IMR-90 (cell line): ENCODE data around the gene MKNK2. TPM values are rescaled to one million over a fixed set of nuclear protein-coding genes. Genes with fewer than 3 reads are reported as not detected.
A peak's percentile ranks its signal among the peaks of the same experiment; 100 is the strongest.

ENCODE experiments used
- ATAC-seq: fragments of 200-7000 bp; cut with Tn5 transposase; 2 replicates; pipeline ENCODE4 v1.9.1; 2020; ENCODE audit warnings: low read depth, mild to moderate bottlenecking, moderate library complexity
- BruUV-seq: library from RNA; stranded (reverse); fragments of 400-500 nt; replicated peaks from 2 replicates; lab custom pipeline; 2021; lab: Mats Ljungman, UMichigan
- CTCF ChIA-PET: fragments of 300-600 bp; formaldehyde crosslinking; extraction: SDS; loops from one replicate; lab custom pipeline; 2021; ENCODE audit warnings: antibody characterized with exemption; lab: Yijun Ruan, JAX
- POLR2A ChIA-PET: fragments of 300-600 bp; sonication (Branson Sonifier 250); formaldehyde crosslinking; loops from one replicate; lab custom pipeline; 2022; ENCODE audit warnings: antibody characterized with exemption; ENCODE audit not compliant: unreplicated experiment; lab: Charles Lee
- DNase-seq: peaks from one replicate; pipeline ENCODE4 v3.0.0; 2013
- H2AFZ ChIP-seq: replicated peaks from 2 replicates; pipeline ENCODE3; 2013; ENCODE audit warnings: low read length, mild to moderate bottlenecking; ENCODE audit not compliant: poor library complexity
- H2AK5ac ChIP-seq: 2 replicates; pipeline ENCODE4 v1.6.1; 2013; ENCODE audit warnings: low read depth, low read length, inconsistent platforms
- H2AK9ac ChIP-seq: replicated peaks from 2 replicates; pipeline ENCODE3; 2013; ENCODE audit warnings: mild to moderate bottlenecking, low read depth, low read length, moderate library complexity; ENCODE audit not compliant: poor library complexity
- H2BK120ac ChIP-seq: 2 replicates; pipeline ENCODE4 v1.6.1; 2013; ENCODE audit warnings: low read depth, low read length, inconsistent platforms
- H2BK15ac ChIP-seq: 3 replicates; pipeline ENCODE4 v1.6.1; 2013; ENCODE audit warnings: low read depth, low read length, inconsistent platforms
- H2BK20ac ChIP-seq: 2 replicates; pipeline ENCODE4 v1.6.1; 2013; ENCODE audit warnings: low read depth, mild to moderate bottlenecking, inconsistent platforms, low read length, moderate library complexity
- H2BK5ac ChIP-seq: 2 replicates; pipeline ENCODE4 v1.6.1; 2013; ENCODE audit warnings: mild to moderate bottlenecking, low read depth, low read length, inconsistent platforms; ENCODE audit not compliant: poor library complexity, severe bottlenecking
- H3K14ac ChIP-seq: replicated peaks from 2 replicates; pipeline ENCODE4 v1.6.1; 2013; ENCODE audit warnings: low read depth, low read length, inconsistent platforms
- H3K18ac ChIP-seq: 2 replicates; pipeline ENCODE4 v1.6.1; 2013; ENCODE audit warnings: low read depth, low read length, control low read depth
- H3K23ac ChIP-seq: 2 replicates; pipeline ENCODE4 v1.6.1; 2013; ENCODE audit warnings: low read depth, low read length, inconsistent platforms
- H3K27ac ChIP-seq: 2 replicates; pipeline ENCODE4 v1.5.1; 2013; ENCODE audit warnings: mild to moderate bottlenecking, control low read depth, low read length; ENCODE audit not compliant: insufficient read depth
- H3K27me3 ChIP-seq: 2 replicates; pipeline ENCODE4 v1.6.1; 2013; ENCODE audit warnings: low read length; ENCODE audit not compliant: control insufficient read depth, insufficient read depth
- H3K36me3 ChIP-seq: 2 replicates; pipeline ENCODE4 v1.6.1; 2013; ENCODE audit warnings: low read length, mixed read lengths; ENCODE audit not compliant: control insufficient read depth, insufficient read depth
- H3K4ac ChIP-seq: 2 replicates; pipeline ENCODE4 v1.6.1; 2013; ENCODE audit warnings: low read depth, low read length, inconsistent platforms
- H3K4me1 ChIP-seq: 2 replicates; pipeline ENCODE4 v1.6.1; 2013; ENCODE audit warnings: low read length, mixed read lengths; ENCODE audit not compliant: control insufficient read depth, insufficient read depth
- H3K4me2 ChIP-seq: 2 replicates; pipeline ENCODE4 v1.6.1; 2013; ENCODE audit warnings: low read depth, mild to moderate bottlenecking, control low read depth, low read length, moderate library complexity
- H3K4me3 ChIP-seq: 2 replicates; pipeline ENCODE4 v1.5.1; 2013; ENCODE audit warnings: low read depth, mild to moderate bottlenecking, control low read depth, low read length, moderate library complexity; ENCODE audit not compliant: insufficient read depth
- H3K56ac ChIP-seq: 2 replicates; pipeline ENCODE4 v1.6.1; 2013; ENCODE audit warnings: low read length, inconsistent platforms; ENCODE audit not compliant: insufficient read depth; ENCODE audit errors: extremely low read depth
- H3K79me1 ChIP-seq, 2 experiments: 2 replicates each; pipeline ENCODE4 v1.6.1; 2013; ENCODE audit warnings: low read length in 2 of 2, inconsistent platforms in 1 of 2, low read depth in 1 of 2
- H3K9ac ChIP-seq: 2 replicates; pipeline ENCODE4 v1.6.1; 2013; ENCODE audit warnings: low read depth, low read length, control low read depth
- H3K9me1 ChIP-seq: 2 replicates; pipeline ENCODE4 v1.6.1; 2013; ENCODE audit warnings: low read length, inconsistent platforms; ENCODE audit not compliant: insufficient read depth
- H3K9me3 ChIP-seq: 2 replicates; pipeline ENCODE4 v1.6.1; 2013; ENCODE audit warnings: low read length; ENCODE audit not compliant: control insufficient read depth, insufficient read depth
- H4K20me1 ChIP-seq: 2 replicates; pipeline ENCODE4 v1.6.1; 2013; ENCODE audit warnings: low read length, inconsistent platforms; ENCODE audit not compliant: insufficient read depth
- H4K5ac ChIP-seq: 2 replicates; pipeline ENCODE4 v1.6.1; 2013; ENCODE audit warnings: mild to moderate bottlenecking, low read depth, low read length, control low read depth
- H4K8ac ChIP-seq, 2 experiments: 2 replicates each; pipeline ENCODE4 v1.6.1; 2013; ENCODE audit warnings: low read depth in 2 of 2, low read length in 2 of 2, control low read depth in 1 of 2, inconsistent platforms in 1 of 2
- H4K91ac ChIP-seq: 2 replicates; pipeline ENCODE4 v1.6.1; 2013; ENCODE audit warnings: low read depth, low read length, inconsistent platforms; ENCODE audit not compliant: insufficient read depth
- CEBPB ChIP-seq: IDR thresholded peaks from 2 replicates; pipeline ENCODE4 v1.6.1; 2012; ENCODE audit warnings: low read depth, low read length, improper control_type of control experiment
- FOS ChIP-seq: fragments of 150-350 bp; IDR thresholded peaks from 2 replicates; pipeline ENCODE4 v1.6.1; 2016; ENCODE audit warnings: low read depth, low read length
- MAZ ChIP-seq: IDR thresholded peaks from 2 replicates; pipeline ENCODE4 v1.6.1; 2012; ENCODE audit warnings: low read depth, mild to moderate bottlenecking, low read length, improper control_type of control experiment, moderate library complexity, borderline replicate concordance
- MXI1 ChIP-seq: IDR thresholded peaks from 2 replicates; pipeline ENCODE4 v1.6.1; 2012; ENCODE audit warnings: low read depth, mild to moderate bottlenecking, low read length, moderate library complexity, borderline replicate concordance
- RAD21 ChIP-seq: IDR thresholded peaks from 2 replicates; pipeline ENCODE4 v1.6.1; 2012; ENCODE audit warnings: low read length, improper control_type of control experiment
- RFX5 ChIP-seq: IDR thresholded peaks from 2 replicates; pipeline ENCODE4 v1.8.0; 2012; ENCODE audit warnings: low read depth, mild to moderate bottlenecking, low read length, moderate library complexity
- SMC3 ChIP-seq: fragments of 150-350 bp; IDR thresholded peaks from 2 replicates; pipeline ENCODE4 v1.6.1; 2016; ENCODE audit warnings: low read depth, mild to moderate bottlenecking, antibody characterized with exemption, low read length, moderate library complexity
- WGBS, 2 experiments: methylation state at CpG; one replicate each; pipeline versions ENCODE4 v1.1.5 to v1.1.7; 2013; ENCODE audit warnings: missing lambda C conversion rate in 2 of 2; ENCODE audit not compliant: insufficient read length in 1 of 2; ENCODE audit errors: extremely low coverage in 2 of 2; 5-methylcytosine and 5-hydroxymethylcytosine counted together
- dilution Hi-C: fragments of 300-500 bp; cut with HindIII; formaldehyde crosslinking; loops from one replicate; pipeline ENCODE4 v1.14.3; 2018; ENCODE audit warnings: low sequenced_read_pairs; ENCODE audit not compliant: unreplicated experiment
- in situ Hi-C: fragments of 300-500 bp; cut with MboI; formaldehyde crosslinking; loops from 3 replicates; pipeline ENCODE4 v1.14.3; 2019; ENCODE audit warnings: low sequenced_read_pairs, inconsistent platforms, mixed read lengths
- intact Hi-C: fragments of 100-400 bp; cut with micrococcal nuclease; formaldehyde crosslinking; loops from 2 replicates; pipeline ENCODE4 v1.10.0; 2022
- polyA plus RNA-seq, 3 experiments: library from polyadenylated mRNA; depleted of rRNA; stranded (reverse); fragments of >200 nt; gene quantifications; 2 replicates each; pipeline ENCODE4 v1.2.3, GENCODE V29; 2012; ENCODE audit warnings: low replicate concordance in 1 of 3
- total RNA-seq: library from RNA; depleted of rRNA; stranded (reverse); fragments of >200 nt; gene quantifications from 2 replicates; pipeline ENCODE4 v1.2.3, GENCODE V29; 2012
- TF ChIP-seq, protein P1 (sequence below): fragments of 150-350 bp; IDR thresholded peaks from 2 replicates; pipeline ENCODE4 v1.6.1; 2016; ENCODE audit warnings: low read depth, mild to moderate bottlenecking, low read length, moderate library complexity, borderline replicate concordance
- TF ChIP-seq, protein P2 (sequence below): conservative IDR thresholded peaks from 2 replicates; pipeline ENCODE4 v1.5.1; 2012; ENCODE audit warnings: mild to moderate bottlenecking, low read depth, low read length, improper control_type of control experiment

Gene MKNK2
- total and polyA plus RNA-seq, 2 of the 4 experiments (the other 2 are of a cell fraction): 21.9 to 31.8 TPM

DNA sequence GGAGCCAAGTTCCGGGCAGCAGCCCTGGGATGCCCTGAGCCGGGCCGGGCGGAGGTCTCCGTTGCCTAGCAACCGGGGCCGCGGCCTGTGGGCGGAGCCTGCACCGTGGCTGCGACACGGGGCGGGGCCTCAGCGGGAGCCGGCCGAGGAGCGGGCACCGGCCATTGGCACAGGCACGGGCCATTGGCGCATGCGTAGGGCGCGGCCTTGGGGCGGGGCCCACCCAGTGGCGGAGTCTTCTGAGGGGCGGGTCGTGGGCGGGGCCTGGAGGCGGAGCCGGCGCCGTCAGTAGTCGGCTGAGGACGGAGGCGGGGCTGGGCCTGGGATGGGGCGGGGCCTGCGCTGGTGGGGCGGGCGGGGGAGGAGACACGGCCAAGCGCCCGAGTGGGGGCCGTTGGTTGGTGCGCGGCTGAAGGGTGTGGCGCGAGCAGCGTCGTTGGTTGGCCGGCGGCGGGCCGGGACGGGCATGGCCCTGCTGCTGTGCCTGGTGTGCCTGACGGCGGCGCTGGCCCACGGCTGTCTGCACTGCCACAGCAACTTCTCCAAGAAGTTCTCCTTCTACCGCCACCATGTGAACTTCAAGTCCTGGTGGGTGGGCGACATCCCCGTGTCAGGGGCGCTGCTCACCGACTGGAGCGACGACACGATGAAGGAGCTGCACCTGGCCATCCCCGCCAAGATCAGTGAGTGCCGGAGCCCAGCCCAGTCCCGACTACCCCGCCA lies 45.6 kb upstream of the MKNK2 start, which contains the start of gene IZUMO4:
Gene IZUMO4 (plus strand): TSS at position 436 of the 723 bp plus-strand sequence. CDS start 31 bp downstream, at position 467.
- no TSS peak for BruUV-seq
- CTCF ChIA-PET: no interaction called here
- H3K36me3 ChIP-seq: peaks cover 26% of the 10 kb centered on the region

More for the DNA sequence above, 45.6 kb upstream of the MKNK2 start, which contains the start of gene IZUMO4:
- Histone ChIP-seq H4K20me1 (peaks cover 22% of the 10 kb centered on the region), H2BK15ac (peak within 1 kb of the TSS; percentile 82; the same call in 1 of the 3 replicates), H4K91ac (peak within 1 kb of the TSS; percentile 87), H2BK20ac (no peak within 1 kb of the TSS), H2AK9ac (peak within 1 kb of the TSS; percentile 99), H2BK120ac (peak within 1 kb of the TSS; percentile 90; the same call in 1 of the 2 replicates), H3K56ac (no peak within 1 kb of the TSS; the same call in 1 of the 2 replicates), H3K9ac (peak within 1 kb of the TSS; percentile 58), H3K23ac (no peak within 1 kb of the TSS; the same call in 1 of the 2 replicates), H3K9me1 (peaks cover 8% of the 10 kb centered on the region), H3K27ac (peak within 1 kb of the TSS; percentile 89), H2AK5ac (peak within 1 kb of the TSS; percentile 86), H3K4me1 (peaks cover 6% of the 10 kb centered on the region), H3K18ac (no peak within 1 kb of the TSS; the same call in 1 of the 2 replicates), H3K4me3 (peak within 1 kb of the TSS; percentile 70), H4K5ac (0 out of 2 replicates have a peak within 1 kb of the TSS, but pooled peaks have one; percentile 40), H3K14ac (peak within 1 kb of the TSS; percentile 86), H4K8ac (peak within 1 kb of the TSS; percentile 91 to 92), H2AFZ (peak within 1 kb of the TSS; percentile 99), H3K4ac (peak within 1 kb of the TSS; percentile 93), H3K27me3 (no peaks in the 10 kb centered on the region), H3K4me2 (peak within 1 kb of the TSS; percentile 95), H3K9me3 (no peaks in the 10 kb centered on the region), H2BK5ac (peak within 1 kb of the TSS; percentile 96), H3K79me1 (peaks cover 10 to 41% of the 10 kb centered on the region in 2 experiments)
- intact Hi-C loops: loop anchor here (1.0 kb wide), 1 partner anchor 77 kb away; no protein-coding TSS in a partner anchor
- DNase-seq (peak; percentile 96), ATAC-seq (peak; percentile 95)
- POLR2A ChIA-PET: no interaction called here
- dilution Hi-C loops: no loop called here
- peak; percentile 61; the same call in 1 of the 2 replicates for TF ChIP-seq MAZ
- TF ChIP-seq, protein P1, sequence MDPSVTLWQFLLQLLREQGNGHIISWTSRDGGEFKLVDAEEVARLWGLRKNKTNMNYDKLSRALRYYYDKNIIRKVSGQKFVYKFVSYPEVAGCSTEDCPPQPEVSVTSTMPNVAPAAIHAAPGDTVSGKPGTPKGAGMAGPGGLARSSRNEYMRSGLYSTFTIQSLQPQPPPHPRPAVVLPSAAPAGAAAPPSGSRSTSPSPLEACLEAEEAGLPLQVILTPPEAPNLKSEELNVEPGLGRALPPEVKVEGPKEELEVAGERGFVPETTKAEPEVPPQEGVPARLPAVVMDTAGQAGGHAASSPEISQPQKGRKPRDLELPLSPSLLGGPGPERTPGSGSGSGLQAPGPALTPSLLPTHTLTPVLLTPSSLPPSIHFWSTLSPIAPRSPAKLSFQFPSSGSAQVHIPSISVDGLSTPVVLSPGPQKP: no peak
- no peak for TF ChIP-seq FOS
- TF ChIP-seq MXI1: peak; percentile 96
- no peak for TF ChIP-seq CEBPB
- TF ChIP-seq RAD21: peak; percentile 20; the same call in 1 of the 2 replicates
- TF ChIP-seq, protein P2, sequence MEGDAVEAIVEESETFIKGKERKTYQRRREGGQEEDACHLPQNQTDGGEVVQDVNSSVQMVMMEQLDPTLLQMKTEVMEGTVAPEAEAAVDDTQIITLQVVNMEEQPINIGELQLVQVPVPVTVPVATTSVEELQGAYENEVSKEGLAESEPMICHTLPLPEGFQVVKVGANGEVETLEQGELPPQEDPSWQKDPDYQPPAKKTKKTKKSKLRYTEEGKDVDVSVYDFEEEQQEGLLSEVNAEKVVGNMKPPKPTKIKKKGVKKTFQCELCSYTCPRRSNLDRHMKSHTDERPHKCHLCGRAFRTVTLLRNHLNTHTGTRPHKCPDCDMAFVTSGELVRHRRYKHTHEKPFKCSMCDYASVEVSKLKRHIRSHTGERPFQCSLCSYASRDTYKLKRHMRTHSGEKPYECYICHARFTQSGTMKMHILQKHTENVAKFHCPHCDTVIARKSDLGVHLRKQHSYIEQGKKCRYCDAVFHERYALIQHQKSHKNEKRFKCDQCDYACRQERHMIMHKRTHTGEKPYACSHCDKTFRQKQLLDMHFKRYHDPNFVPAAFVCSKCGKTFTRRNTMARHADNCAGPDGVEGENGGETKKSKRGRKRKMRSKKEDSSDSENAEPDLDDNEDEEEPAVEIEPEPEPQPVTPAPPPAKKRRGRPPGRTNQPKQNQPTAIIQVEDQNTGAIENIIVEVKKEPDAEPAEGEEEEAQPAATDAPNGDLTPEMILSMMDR: peak; percentile 43
- peak; percentile 21 for TF ChIP-seq SMC3
- TF ChIP-seq RFX5: no peak
- in situ Hi-C loops: no loop called here
- WGBS, 2 experiments: 1% methylated on average over 42 of the region's 70 CpGs; no CpG with 5 or more reads in 1 of the 2 experiments
